ENCODE measurements around the gene SLC8A1. TPM values are rescaled to one million over a fixed set of nuclear protein-coding genes. Genes with fewer than 3 reads are reported as not detected.

Gene SLC8A1
- total RNA-seq, 2 donors from 2014 or later: 4.7 to 6.3 TPM

DNA sequence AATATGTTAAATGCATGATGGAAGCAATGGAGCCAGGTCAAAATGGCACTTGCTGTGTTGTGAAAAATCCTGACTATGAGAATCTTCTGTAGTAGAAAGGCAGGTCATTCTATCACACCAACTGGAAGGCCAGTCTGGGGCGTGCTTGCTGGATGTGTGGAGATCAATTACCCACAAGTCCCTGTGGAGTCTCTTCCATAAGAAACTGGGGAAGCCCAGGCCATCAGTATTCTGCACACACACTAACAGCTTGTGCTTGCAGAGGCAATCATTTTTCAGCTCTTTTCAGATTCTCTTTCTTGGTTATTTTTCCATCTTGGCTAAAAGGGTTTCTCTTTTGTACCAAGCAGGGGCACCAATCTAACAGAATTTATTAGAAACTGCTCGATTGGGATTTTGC is 190.8 kb downstream of the SLC8A1 start:
- H3K36me3 ChIP-seq (ENCODE audit: control insufficient read depth, insufficient read depth, low read length): no peaks in the 10 kb centered on the region
- no peaks in the 10 kb centered on the region for H3K9me3 ChIP-seq (ENCODE audit: control insufficient read depth, low read length)
- no peak overlapping the region for H3K4me3 ChIP-seq (ENCODE audit: low read length)
- H3K27ac ChIP-seq (ENCODE audit: low read depth, low read length): no peak overlapping the region
- H3K36me3 Mint-ChIP-seq (ENCODE audit: low read depth): no peaks in the 10 kb centered on the region
- no peak overlapping the region for H3K9ac ChIP-seq (ENCODE audit: extremely low read depth, low read length, poor library complexity, severe bottlenecking)
- TF ChIP-seq, protein P1, sequence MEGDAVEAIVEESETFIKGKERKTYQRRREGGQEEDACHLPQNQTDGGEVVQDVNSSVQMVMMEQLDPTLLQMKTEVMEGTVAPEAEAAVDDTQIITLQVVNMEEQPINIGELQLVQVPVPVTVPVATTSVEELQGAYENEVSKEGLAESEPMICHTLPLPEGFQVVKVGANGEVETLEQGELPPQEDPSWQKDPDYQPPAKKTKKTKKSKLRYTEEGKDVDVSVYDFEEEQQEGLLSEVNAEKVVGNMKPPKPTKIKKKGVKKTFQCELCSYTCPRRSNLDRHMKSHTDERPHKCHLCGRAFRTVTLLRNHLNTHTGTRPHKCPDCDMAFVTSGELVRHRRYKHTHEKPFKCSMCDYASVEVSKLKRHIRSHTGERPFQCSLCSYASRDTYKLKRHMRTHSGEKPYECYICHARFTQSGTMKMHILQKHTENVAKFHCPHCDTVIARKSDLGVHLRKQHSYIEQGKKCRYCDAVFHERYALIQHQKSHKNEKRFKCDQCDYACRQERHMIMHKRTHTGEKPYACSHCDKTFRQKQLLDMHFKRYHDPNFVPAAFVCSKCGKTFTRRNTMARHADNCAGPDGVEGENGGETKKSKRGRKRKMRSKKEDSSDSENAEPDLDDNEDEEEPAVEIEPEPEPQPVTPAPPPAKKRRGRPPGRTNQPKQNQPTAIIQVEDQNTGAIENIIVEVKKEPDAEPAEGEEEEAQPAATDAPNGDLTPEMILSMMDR (conservative IDR thresholded peaks at IDR 0.05): no peak
- WGBS, 2 experiments (ENCODE audit: insufficient coverage in 1 of 2, insufficient read length in 1 of 2): 88 to 90% methylated on average over 2 of the region's 2 CpGs
- no peaks in the 10 kb centered on the region for H3K27me3 Mint-ChIP-seq (ENCODE audit: insufficient read depth)
- H3K4me3 Mint-ChIP-seq: no peak overlapping the region
- DNase-seq: no peak
- H3K4me1 ChIP-seq (ENCODE audit: control insufficient read depth, insufficient read depth, low read length): no peaks in the 10 kb centered on the region
- no peaks in the 10 kb centered on the region for H3K4me1 Mint-ChIP-seq
- H3K27ac Mint-ChIP-seq: no peak overlapping the region
- no peaks in the 10 kb centered on the region for H3K27me3 ChIP-seq (ENCODE audit: control insufficient read depth, insufficient read depth, low read length, poor library complexity, severe bottlenecking)
- H3K9me3 Mint-ChIP-seq: no peaks in the 10 kb centered on the region

DNA sequence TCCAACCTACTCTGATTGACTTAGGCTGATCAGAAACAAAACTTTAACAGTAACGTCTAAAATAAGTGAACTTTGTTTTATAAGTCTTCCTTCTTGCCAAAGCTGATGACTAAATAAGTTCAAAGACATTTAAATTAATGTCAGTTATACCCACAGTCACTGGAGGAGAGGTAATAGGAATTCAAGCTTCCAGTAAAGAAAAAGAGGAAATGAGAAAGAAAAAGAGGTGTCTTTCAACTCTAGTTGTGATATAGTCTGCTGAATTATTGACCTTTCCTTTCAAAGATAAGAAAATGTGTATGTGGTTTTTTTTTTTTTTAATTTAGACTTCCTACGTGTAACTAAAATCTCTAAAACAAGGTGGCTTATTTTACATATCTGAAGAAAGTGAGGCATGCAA is 191.5 kb downstream of the SLC8A1 start:
- Mint-ChIP-seq H3K27ac (no peak overlapping the region), H3K36me3 (ENCODE audit: low read depth) (no peaks in the 10 kb centered on the region), H3K4me1 (no peaks in the 10 kb centered on the region), H3K27me3 (ENCODE audit: insufficient read depth) (no peaks in the 10 kb centered on the region), H3K4me3 (no peak overlapping the region), H3K9me3 (no peaks in the 10 kb centered on the region)
- Histone ChIP-seq H3K27me3 (ENCODE audit: control insufficient read depth, insufficient read depth, low read length, poor library complexity, severe bottlenecking) (no peaks in the 10 kb centered on the region), H3K36me3 (ENCODE audit: control insufficient read depth, insufficient read depth, low read length) (no peaks in the 10 kb centered on the region), H3K4me3 (ENCODE audit: low read length) (no peak overlapping the region), H3K9me3 (ENCODE audit: control insufficient read depth, low read length) (no peaks in the 10 kb centered on the region), H3K4me1 (ENCODE audit: control insufficient read depth, insufficient read depth, low read length) (no peaks in the 10 kb centered on the region), H3K9ac (ENCODE audit: extremely low read depth, low read length, poor library complexity, severe bottlenecking) (no peak overlapping the region), H3K27ac (ENCODE audit: low read depth, low read length) (no peak overlapping the region)
- 100% methylated on average over 2 of the region's 2 CpGs; no CpG with 5 or more reads in 1 of the 2 experiments for WGBS, 2 experiments (ENCODE audit: insufficient coverage in 1 of 2, insufficient read length in 1 of 2)
- DNase-seq: no peak
- TF ChIP-seq, protein P1 (conservative IDR thresholded peaks at IDR 0.05): no peak

GRCh38 chr2:40259900-40260299 is 192.0 kb downstream of the SLC8A1 start:
- H3K27me3 ChIP-seq (ENCODE audit: control insufficient read depth, insufficient read depth, low read length, poor library complexity, severe bottlenecking): no peaks in the 10 kb centered on the region
- Mint-ChIP-seq H3K9me3 (no peaks in the 10 kb centered on the region), H3K27me3 (ENCODE audit: insufficient read depth) (no peaks in the 10 kb centered on the region), H3K36me3 (ENCODE audit: low read depth) (no peaks in the 10 kb centered on the region), H3K4me3 (no peak overlapping the region), H3K27ac (no peak overlapping the region), H3K4me1 (no peaks in the 10 kb centered on the region)
- no peak overlapping the region for H3K9ac ChIP-seq (ENCODE audit: extremely low read depth, low read length, poor library complexity, severe bottlenecking)
- H3K4me3 ChIP-seq (ENCODE audit: low read length): no peak overlapping the region
- H3K36me3 ChIP-seq (ENCODE audit: control insufficient read depth, insufficient read depth, low read length): no peaks in the 10 kb centered on the region
- 96 to 100% methylated on average over 1 of the region's 1 CpG for WGBS, 2 experiments (ENCODE audit: insufficient coverage in 1 of 2, insufficient read length in 1 of 2)
- H3K9me3 ChIP-seq (ENCODE audit: control insufficient read depth, low read length): no peaks in the 10 kb centered on the region
- no peak overlapping the region for H3K27ac ChIP-seq (ENCODE audit: low read depth, low read length)
- no peaks in the 10 kb centered on the region for H3K4me1 ChIP-seq (ENCODE audit: control insufficient read depth, insufficient read depth, low read length)
- no peak for DNase-seq
- TF ChIP-seq, protein P1 (conservative IDR thresholded peaks at IDR 0.05): no peak
